Stimulated activated CD4-positive, alpha-beta T cell treated with anti-CD3 and anti-CD28 coated beads, TNF-alpha, amount 100 ng/mL, for 48 hours (primary cell): ENCODE results near the gene DCAF7.

Experiments
- DNase-seq, 3 donors: peaks; one replicate each; pipeline ENCODE4 v3.0.0-alpha.2; 2020; ENCODE audit warnings: low read depth in 3 of 3

Gene DCAF7, protein sequence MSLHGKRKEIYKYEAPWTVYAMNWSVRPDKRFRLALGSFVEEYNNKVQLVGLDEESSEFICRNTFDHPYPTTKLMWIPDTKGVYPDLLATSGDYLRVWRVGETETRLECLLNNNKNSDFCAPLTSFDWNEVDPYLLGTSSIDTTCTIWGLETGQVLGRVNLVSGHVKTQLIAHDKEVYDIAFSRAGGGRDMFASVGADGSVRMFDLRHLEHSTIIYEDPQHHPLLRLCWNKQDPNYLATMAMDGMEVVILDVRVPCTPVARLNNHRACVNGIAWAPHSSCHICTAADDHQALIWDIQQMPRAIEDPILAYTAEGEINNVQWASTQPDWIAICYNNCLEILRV

GRCh38 chr17:63549946-63550816 lies at the start of gene DCAF7:
TSS of gene DCAF7 (plus strand) at chr17:63550477. CDS start at chr17:63550678, 201 bp downstream.
- DNase-seq = peak; percentile 99 to 100 (median 100)

DNA sequence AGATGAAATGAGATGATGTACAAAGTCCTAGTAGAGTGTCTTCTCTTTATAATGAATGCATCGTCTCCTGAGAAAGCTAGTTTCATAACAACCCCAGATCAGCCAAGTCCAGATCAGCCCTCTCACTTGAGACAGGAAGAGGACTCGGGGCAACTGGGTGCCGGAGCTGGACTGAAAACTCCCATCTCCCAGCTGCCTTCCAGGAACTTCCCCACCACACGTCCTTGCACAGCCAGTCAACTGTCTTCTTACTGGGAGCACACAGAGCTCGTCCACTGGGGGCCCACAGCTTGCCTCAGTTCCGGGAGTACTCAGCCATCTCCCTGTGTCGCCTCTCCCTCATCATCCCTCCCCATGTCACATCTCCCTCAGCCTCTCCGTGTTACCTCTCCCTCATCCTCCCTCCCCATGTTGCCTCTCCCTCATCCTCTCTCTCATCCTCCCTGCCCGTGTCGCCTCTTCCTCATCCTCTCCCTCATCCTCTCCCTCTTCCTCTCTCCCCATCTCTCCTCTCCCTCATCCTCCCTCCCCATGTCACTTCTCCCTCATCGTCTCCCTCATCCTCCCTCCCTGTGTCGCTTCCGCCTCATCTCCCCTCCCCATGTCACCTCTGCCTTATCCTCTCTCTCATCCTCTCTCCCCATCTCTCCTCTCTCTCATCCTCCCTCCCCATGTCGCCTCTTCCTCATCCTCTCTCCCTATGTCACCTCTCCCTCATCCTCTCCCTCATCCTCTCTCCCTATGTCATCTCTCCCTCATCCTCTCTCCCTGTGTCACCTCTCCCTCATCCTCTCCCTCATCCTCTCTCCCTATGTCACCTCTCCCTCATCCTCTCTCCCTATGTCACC lies 49.5 kb upstream of the DCAF7 start:
- no peak for DNase-seq

GRCh38 chr17:63503341-63503705 lies 47.0 kb upstream of the DCAF7 start:
- no peak for DNase-seq

- no peak for DNase-seq
These were observed 46.0 kb upstream of the DCAF7 start for GRCh38 chr17:63504261-63504660.

DNA sequence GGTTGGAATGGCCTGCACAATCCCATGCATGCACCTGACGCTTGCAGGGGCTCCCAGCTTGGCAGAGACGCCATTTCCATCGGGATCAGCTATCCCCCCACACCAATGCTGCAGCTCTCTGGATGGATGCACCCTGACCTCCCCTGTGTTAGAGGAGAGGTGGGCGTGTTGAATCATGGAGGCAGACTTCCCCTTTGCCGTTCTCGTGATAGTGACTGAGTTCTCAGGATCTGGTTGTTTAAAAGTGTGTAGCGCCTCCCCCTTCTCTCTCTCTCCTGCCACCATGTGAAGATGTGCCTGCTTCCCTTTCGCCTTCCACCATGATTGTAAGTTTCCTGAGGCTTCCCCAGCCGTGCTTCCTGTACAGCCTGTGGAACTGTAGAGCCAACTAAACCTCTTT lies 44.9 kb upstream of the DCAF7 start:
- no peak for DNase-seq

DNA sequence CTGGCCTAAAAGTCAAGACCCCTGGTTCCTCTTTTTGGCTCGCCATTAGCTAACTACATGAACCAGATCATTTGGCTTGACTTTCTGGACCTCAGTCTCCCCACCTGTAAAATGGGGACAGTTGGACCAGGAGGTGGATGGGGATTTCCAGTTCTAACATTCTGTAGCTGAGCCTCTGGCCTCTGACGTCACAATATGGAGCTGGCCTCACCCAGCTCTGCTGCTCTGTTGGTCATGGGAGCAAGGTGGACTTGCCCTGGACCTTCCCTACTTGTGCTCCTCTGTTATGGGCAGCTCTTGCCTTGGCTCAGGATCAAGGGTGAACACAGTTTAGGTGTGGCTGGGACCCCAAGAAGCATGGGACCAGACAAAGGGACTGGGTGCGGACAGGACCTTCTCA lies 43.6 kb upstream of the DCAF7 start:
- no peak for DNase-seq

DNA sequence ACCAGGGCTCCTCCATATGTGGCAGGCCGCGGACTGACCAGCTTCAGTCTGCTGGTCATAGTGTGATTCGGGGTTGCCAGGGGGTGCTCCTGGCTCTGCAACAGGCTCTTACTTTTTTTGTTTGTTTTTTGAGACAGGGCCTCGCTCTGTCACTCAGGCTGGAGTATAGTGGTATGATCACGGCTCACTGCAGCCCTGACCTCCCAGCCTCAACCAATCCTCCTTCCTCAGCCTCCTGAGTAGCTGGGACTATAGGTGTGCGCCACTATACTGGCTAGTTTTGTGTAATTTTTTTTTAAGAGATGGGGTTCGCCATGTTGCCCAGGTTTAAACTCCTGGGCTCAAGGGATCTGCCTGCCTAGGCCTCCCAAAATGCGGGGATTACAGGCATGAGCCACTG lies 38.9 kb upstream of the DCAF7 start:
- no peak for DNase-seq

DNA sequence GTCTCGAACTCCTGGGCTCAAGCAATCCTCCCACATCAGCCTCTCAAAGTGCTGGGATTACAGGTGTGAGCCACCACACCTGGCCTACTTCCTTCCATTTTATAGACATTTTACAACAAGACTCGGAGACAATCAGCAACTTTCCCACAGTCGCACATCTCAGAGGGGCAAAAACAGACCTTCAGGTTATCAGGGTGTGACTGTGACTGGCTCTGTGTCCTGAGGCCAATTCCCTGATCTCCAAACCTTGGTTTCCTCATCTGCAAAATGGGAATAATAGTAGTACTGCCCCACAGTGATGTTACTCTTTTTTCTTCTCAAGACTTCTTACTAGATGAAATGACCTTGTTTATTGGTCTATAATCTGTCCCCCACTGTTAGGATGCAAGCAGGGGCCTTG lies 37.9 kb upstream of the DCAF7 start:
- DNase-seq = no peak

- DNase-seq = no peak
These were observed 37.2 kb upstream of the DCAF7 start for GRCh38 chr17:63512896-63513644.

- DNase-seq = no peak
These were observed 35.8 kb upstream of the DCAF7 start for GRCh38 chr17:63514477-63514876.

- no peak for DNase-seq
These were observed 35.3 kb upstream of the DCAF7 start for GRCh38 chr17:63514974-63515373.

GRCh38 chr17:63515426-63515825 lies 34.9 kb upstream of the DCAF7 start:
- DNase-seq = no peak

DNA sequence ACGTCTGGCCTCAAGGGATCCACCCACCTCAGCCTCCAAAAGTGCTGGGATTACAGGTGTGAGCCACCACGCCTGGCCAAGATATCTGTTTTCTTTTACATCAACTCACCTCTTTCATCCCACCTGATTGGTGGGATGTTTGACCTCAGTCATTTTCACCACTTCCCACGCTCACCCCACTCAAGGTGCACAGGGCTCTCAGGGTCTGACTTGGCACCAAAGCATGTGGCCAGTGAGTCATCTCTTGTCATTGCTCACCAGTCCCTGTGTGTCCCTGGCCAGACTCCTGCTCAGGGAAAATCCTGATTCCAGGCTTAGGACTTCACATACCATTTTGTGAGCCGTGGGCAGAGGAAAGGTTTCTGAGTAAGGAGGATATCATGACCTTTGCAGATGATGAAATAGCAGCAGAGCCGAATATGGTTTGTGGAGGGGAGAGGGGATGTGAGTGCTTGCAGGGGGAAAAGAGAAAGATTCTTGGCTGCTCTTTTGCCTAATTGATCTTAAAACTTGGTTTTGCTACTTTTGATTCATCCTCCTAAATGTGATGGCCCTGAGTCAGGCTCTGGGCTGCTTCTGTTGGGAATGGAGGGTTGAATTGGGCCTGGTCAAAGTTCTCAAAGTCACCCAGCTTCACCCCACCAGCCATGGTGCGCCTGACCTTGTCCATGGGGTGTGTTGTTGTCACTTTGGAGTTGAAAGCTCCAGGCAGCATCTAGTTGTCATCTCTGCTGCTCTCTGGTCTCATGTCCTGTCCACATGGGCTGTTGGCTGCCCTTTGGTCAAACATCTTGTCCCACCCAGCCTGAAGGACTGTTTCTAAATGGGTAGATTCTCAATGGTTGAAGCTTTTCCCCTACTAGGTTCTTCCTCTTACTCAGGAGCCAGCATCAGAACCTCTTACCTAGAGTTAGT lies 33.1 kb upstream of the DCAF7 start:
- peak; percentile 23 to 38 (median 35) for DNase-seq

- no peak for DNase-seq
These were observed 32.3 kb upstream of the DCAF7 start for GRCh38 chr17:63517825-63518534.

GRCh38 chr17:63519116-63519881 lies 31.0 kb upstream of the DCAF7 start:
- DNase-seq = no peak

DNA sequence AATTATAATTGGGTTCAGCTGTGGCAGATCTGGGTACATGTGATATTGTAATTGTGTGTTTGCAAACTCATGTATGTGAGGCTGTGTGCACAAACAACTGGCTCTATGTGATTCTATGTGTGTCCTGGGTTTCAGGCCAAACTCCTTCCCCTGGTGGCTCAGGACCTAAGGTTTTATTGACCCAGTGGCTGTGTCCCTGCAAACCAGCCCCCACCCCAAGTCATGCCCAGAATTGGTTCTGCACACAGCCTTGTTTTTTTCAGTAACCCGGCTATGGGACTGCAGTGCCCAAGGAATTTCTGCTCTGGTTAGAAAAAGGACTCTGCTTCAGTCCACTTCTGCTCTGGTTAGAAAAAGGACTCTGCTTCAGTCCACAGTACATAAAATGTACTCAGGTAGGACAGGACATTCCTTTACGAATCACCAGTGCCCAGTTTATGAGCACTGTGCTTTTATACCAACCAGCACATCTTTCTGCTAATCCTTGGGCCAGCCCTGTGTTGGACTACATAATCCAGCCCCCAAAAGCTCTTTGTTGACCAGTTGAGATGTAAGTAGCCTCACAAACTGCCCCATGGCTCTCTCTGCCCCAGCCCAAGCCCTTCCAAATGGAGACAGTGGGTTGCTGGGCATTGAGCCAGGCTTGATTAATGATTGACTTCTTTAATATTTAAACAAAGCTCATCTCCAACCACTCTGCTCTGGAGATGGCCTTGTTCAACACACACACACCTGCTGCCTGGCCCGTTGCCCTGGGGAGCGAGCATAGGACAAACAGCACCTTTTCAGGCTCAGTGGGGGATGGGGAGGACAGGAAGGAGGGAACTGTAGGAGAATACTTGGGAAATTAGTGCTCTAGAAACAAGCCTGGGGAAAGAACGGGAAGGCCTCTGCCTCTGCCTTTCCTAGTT lies 30.1 kb upstream of the DCAF7 start:
- DNase-seq = no peak

- no peak for DNase-seq
These were observed 26.9 kb upstream of the DCAF7 start, which contains the start of gene KCNH6 for GRCh38 chr17:63523253-63523855. TSS of gene KCNH6 (plus strand) at chr17:63523358. CDS start at chr17:63523414, 56 bp downstream.
